IPS DF 19.7 (cell line): ENCODE results near the gene SEMA3C.

Source experiments
- DNase-seq: peaks from one replicate; pipeline ENCODE4 v3.0.0-alpha.2; 2013; ENCODE audit warnings: low read depth, low spot score

SEMA3C gene

DNA sequence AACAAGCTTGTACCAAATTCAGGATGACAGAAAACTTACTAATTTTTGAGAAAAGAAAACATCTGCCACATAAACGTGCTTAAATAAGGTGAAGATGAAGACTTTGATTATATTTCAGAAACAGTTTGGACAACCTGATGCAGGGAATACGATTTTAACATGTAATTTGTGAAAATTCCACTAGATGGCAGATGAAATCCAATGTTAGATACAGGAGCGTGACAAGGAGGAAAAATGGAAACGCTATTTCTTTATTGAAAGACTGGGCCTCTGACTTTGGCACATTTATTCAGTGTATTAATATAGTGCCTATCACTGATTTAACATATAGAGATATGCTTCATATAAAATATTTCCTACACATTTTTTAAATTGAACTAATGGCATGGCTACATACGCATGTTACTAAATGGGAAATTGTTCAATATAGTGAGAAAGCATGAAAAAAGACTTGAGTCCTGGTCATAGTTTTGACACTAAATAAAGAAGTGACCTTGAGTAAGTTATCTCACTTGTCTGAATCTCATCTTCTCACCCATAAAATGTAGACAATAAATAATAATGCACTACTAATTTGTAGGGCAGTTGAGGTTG lies 219.7 kb downstream of the SEMA3C start:
- no peak for DNase-seq
